HUES48 (cell line): ENCODE measurements around the gene CNBD2.
"Not testable (repeated sequence)": the region's sequence is repeated elsewhere in the genome, so short reads cannot be mapped to it uniquely, and the experiment has no call there.

Experiments used
- H3K27ac ChIP-seq: one replicate; pipeline ENCODE4 v1.7.0; 2013; ENCODE audit warnings: low read depth, low read length, inconsistent platforms
- H3K27me3 ChIP-seq: 2 replicates; pipeline ENCODE4 v1.6.1; 2013; ENCODE audit warnings: mild to moderate bottlenecking, low read length; ENCODE audit not compliant: control insufficient read depth, insufficient read depth
- H3K36me3 ChIP-seq: 2 replicates; pipeline ENCODE4 v1.6.1; 2013; ENCODE audit warnings: low read length; ENCODE audit not compliant: control insufficient read depth, insufficient read depth
- H3K4me1 ChIP-seq: 2 replicates; pipeline ENCODE4 v1.6.1; 2013; ENCODE audit warnings: mild to moderate bottlenecking, low read length; ENCODE audit not compliant: control insufficient read depth, insufficient read depth
- H3K4me3 ChIP-seq: 2 replicates; pipeline ENCODE4 v1.5.1; 2013; ENCODE audit warnings: mild to moderate bottlenecking, low read depth, low read length
- H3K9ac ChIP-seq: 2 replicates; pipeline ENCODE4 v1.6.1; 2013; ENCODE audit warnings: mild to moderate bottlenecking, low read depth, low read length, moderate library complexity
- H3K9me3 ChIP-seq: 2 replicates; pipeline ENCODE4 v1.6.1; 2013; ENCODE audit warnings: low read length; ENCODE audit not compliant: control insufficient read depth, insufficient read depth

Gene CNBD2

GRCh38 chr20:36026131-36026530 lies 57.7 kb downstream of the CNBD2 start:
- H3K4me1 ChIP-seq, H3K36me3 ChIP-seq, H3K27me3 ChIP-seq, H3K27ac ChIP-seq, H3K9ac ChIP-seq, H3K9me3 ChIP-seq, H3K4me3 ChIP-seq: not testable (repeated sequence)

- H3K27ac ChIP-seq = no peak overlapping the region
Measured at GRCh38 chr20:36028106-36028808, 59.9 kb downstream of the CNBD2 start.

GRCh38 chr20:36030149-36030548 lies 61.8 kb downstream of the CNBD2 start:
- H3K27ac ChIP-seq = no peak overlapping the region
- H3K9ac ChIP-seq = no peak overlapping the region
- no peak overlapping the region for H3K4me3 ChIP-seq

More at GRCh38 chr20:36028106-36028808, 59.9 kb downstream of the CNBD2 start:
- H3K36me3 ChIP-seq = no peaks in the 10 kb centered on the region
- no peaks in the 10 kb centered on the region for H3K27me3 ChIP-seq
- no peaks in the 10 kb centered on the region for H3K4me1 ChIP-seq
- no peak overlapping the region for H3K9ac ChIP-seq
- H3K4me3 ChIP-seq = no peak overlapping the region
- H3K9me3 ChIP-seq = no peaks in the 10 kb centered on the region

GRCh38 chr20:36031806-36032205 lies 63.4 kb downstream of the CNBD2 start:
- Histone ChIP-seq H3K4me3 (no peak overlapping the region), H3K36me3 (no peaks in the 10 kb centered on the region), H3K27ac (no peak overlapping the region), H3K9ac (no peak overlapping the region), H3K27me3 (no peaks in the 10 kb centered on the region), H3K9me3 (no peaks in the 10 kb centered on the region), H3K4me1 (no peaks in the 10 kb centered on the region)

More at GRCh38 chr20:36030149-36030548, 61.8 kb downstream of the CNBD2 start:
- Histone ChIP-seq H3K36me3 (no peaks in the 10 kb centered on the region), H3K27me3 (no peaks in the 10 kb centered on the region), H3K4me1 (no peaks in the 10 kb centered on the region), H3K9me3 (no peaks in the 10 kb centered on the region)

GRCh38 chr20:36034875-36035274 lies 66.5 kb downstream of the CNBD2 start:
- no peaks in the 10 kb centered on the region for H3K36me3 ChIP-seq
- H3K9me3 ChIP-seq = no peaks in the 10 kb centered on the region
- no peaks in the 10 kb centered on the region for H3K27me3 ChIP-seq
- no peak overlapping the region for H3K9ac ChIP-seq
- no peak overlapping the region for H3K4me3 ChIP-seq
- H3K4me1 ChIP-seq = no peaks in the 10 kb centered on the region
- no peak overlapping the region for H3K27ac ChIP-seq

- Histone ChIP-seq H3K9ac (no peak overlapping the region), H3K27ac (no peak overlapping the region), H3K4me3 (no peak overlapping the region), H3K27me3 (no peaks in the 10 kb centered on the region), H3K9me3 (no peaks in the 10 kb centered on the region), H3K4me1 (no peaks in the 10 kb centered on the region), H3K36me3 (no peaks in the 10 kb centered on the region)
Measured at GRCh38 chr20:36035745-36036144, 67.4 kb downstream of the CNBD2 start.

- Histone ChIP-seq H3K27me3 (no peaks in the 10 kb centered on the region), H3K9ac (no peak overlapping the region), H3K9me3 (no peaks in the 10 kb centered on the region), H3K36me3 (no peaks in the 10 kb centered on the region), H3K27ac (no peak overlapping the region), H3K4me1 (no peaks in the 10 kb centered on the region), H3K4me3 (no peak overlapping the region)
Measured at GRCh38 chr20:36036688-36037087, 68.3 kb downstream of the CNBD2 start.

- no peaks in the 10 kb centered on the region for H3K4me1 ChIP-seq
- H3K9me3 ChIP-seq = no peaks in the 10 kb centered on the region
- H3K27me3 ChIP-seq = no peaks in the 10 kb centered on the region
- no peak overlapping the region for H3K4me3 ChIP-seq
- H3K27ac ChIP-seq = no peak overlapping the region
- H3K36me3 ChIP-seq = peaks cover 3% of the 10 kb centered on the region; the same call in 1 of the 2 replicates
- no peak overlapping the region for H3K9ac ChIP-seq
Measured at GRCh38 chr20:36040571-36040970, 72.2 kb downstream of the CNBD2 start.

- no peaks in the 10 kb centered on the region for H3K27me3 ChIP-seq
- no peak overlapping the region for H3K27ac ChIP-seq
- H3K9me3 ChIP-seq = no peaks in the 10 kb centered on the region
- no peak overlapping the region for H3K9ac ChIP-seq
- H3K4me1 ChIP-seq = 0 out of 2 replicates have a peak, but pooled peaks cover 2% of the 10 kb centered on the region
- peaks cover 9% of the 10 kb centered on the region; the same call in 1 of the 2 replicates for H3K36me3 ChIP-seq
- no peak overlapping the region for H3K4me3 ChIP-seq
Measured at GRCh38 chr20:36043441-36043840, 75.1 kb downstream of the CNBD2 start.

- no peak overlapping the region for H3K27ac ChIP-seq
- H3K4me3 ChIP-seq = no peak overlapping the region
- no peak overlapping the region for H3K9ac ChIP-seq
- H3K36me3 ChIP-seq = peaks cover 9% of the 10 kb centered on the region; the same call in 1 of the 2 replicates
- 0 out of 2 replicates have a peak, but pooled peaks cover 2% of the 10 kb centered on the region for H3K4me1 ChIP-seq
- no peaks in the 10 kb centered on the region for H3K27me3 ChIP-seq
- H3K9me3 ChIP-seq = no peaks in the 10 kb centered on the region
Measured at GRCh38 chr20:36043892-36044515, 75.6 kb downstream of the CNBD2 start.

GRCh38 chr20:36045373-36045714 lies 77.0 kb downstream of the CNBD2 start:
- H3K27ac ChIP-seq = no peak overlapping the region
- H3K4me3 ChIP-seq = no peak overlapping the region
- no peaks in the 10 kb centered on the region for H3K9me3 ChIP-seq
- no peaks in the 10 kb centered on the region for H3K27me3 ChIP-seq
- H3K4me1 ChIP-seq = 0 out of 2 replicates have a peak, but pooled peaks cover 2% of the 10 kb centered on the region
- H3K36me3 ChIP-seq = peaks cover 9% of the 10 kb centered on the region; the same call in 1 of the 2 replicates
- H3K9ac ChIP-seq = no peak overlapping the region
